MM.1S (cell line): ENCODE measurements around the gene C1D.

Source experiments
- EZH2phosphoT487 ChIP-seq: fragments of 300-600 bp; sonication (generic); IDR thresholded peaks from 2 replicates; pipeline ENCODE4 v1.6.1; 2018; ENCODE audit warnings: antibody characterized with exemption, low read length
- TF ChIP-seq, protein P1 (sequence below): fragments of 300-600 bp; sonication (generic); IDR thresholded peaks from 2 replicates; pipeline ENCODE4 v1.5.1; 2016; ENCODE audit warnings: antibody characterized with exemption, low read length, mixed read lengths

DNA sequence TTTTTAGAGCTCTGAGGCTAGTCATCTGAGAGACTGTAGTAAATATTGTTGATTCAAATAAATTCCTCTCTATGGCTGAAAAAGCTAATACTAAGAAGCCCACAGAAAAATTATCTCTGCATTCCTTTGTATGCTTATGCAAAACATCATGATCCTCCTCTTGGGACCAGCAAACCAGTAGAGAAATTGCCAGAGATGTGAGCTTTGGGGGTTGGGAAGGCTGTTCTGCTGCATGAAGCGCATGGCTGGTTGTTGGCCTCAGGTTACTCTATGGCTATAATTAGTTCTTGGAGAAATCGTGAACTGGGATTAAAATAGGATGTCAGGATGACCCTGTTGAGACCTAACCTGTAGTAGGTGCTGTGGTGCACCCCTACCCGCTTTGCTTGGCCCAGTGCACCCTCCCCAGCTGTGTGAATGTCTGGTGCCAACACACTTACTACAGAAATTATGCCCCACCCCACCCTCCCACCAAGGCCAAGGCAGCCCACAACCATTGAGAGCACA is 35.5 kb upstream of the C1D start:
- no peak for TF ChIP-seq EZH2phosphoT487
- TF ChIP-seq, protein P1, sequence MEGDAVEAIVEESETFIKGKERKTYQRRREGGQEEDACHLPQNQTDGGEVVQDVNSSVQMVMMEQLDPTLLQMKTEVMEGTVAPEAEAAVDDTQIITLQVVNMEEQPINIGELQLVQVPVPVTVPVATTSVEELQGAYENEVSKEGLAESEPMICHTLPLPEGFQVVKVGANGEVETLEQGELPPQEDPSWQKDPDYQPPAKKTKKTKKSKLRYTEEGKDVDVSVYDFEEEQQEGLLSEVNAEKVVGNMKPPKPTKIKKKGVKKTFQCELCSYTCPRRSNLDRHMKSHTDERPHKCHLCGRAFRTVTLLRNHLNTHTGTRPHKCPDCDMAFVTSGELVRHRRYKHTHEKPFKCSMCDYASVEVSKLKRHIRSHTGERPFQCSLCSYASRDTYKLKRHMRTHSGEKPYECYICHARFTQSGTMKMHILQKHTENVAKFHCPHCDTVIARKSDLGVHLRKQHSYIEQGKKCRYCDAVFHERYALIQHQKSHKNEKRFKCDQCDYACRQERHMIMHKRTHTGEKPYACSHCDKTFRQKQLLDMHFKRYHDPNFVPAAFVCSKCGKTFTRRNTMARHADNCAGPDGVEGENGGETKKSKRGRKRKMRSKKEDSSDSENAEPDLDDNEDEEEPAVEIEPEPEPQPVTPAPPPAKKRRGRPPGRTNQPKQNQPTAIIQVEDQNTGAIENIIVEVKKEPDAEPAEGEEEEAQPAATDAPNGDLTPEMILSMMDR: no peak
